ENCODE data around the gene WFDC2. TPM values are rescaled to one million over a fixed set of nuclear protein-coding genes. Genes with fewer than 3 reads are reported as not detected.

WFDC2 gene
- total and polyA plus RNA-seq, 12 donors = 0.33 to 1.9 (median 0.42) TPM; not detected in 7

DNA sequence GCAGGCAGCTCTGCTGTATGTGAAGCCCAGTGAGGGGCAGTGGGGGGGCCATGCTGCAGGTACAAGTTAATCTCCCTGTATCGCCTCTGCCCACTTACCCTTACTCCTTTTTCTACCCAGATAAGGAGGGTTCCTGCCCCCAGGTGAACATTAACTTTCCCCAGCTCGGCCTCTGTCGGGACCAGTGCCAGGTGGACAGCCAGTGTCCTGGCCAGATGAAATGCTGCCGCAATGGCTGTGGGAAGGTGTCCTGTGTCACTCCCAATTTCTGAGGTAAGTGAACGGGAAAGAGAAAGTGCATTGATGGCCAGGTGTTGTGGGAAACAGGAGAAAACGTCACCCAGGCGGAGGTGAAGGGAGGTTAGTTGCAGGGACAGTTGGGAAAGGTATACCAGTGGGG is 10.3 kb downstream of the WFDC2 start:
- peaks cover 27% of the 10 kb centered on the region for H3K27me3 ChIP-seq
- no peak overlapping the region for H3K4me3 ChIP-seq
- TF ChIP-seq POLR2A (IDR thresholded peaks at IDR 0.05) = no peak
- TF ChIP-seq, protein P1, sequence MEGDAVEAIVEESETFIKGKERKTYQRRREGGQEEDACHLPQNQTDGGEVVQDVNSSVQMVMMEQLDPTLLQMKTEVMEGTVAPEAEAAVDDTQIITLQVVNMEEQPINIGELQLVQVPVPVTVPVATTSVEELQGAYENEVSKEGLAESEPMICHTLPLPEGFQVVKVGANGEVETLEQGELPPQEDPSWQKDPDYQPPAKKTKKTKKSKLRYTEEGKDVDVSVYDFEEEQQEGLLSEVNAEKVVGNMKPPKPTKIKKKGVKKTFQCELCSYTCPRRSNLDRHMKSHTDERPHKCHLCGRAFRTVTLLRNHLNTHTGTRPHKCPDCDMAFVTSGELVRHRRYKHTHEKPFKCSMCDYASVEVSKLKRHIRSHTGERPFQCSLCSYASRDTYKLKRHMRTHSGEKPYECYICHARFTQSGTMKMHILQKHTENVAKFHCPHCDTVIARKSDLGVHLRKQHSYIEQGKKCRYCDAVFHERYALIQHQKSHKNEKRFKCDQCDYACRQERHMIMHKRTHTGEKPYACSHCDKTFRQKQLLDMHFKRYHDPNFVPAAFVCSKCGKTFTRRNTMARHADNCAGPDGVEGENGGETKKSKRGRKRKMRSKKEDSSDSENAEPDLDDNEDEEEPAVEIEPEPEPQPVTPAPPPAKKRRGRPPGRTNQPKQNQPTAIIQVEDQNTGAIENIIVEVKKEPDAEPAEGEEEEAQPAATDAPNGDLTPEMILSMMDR (IDR thresholded peaks at IDR 0.05) = no peak
- H3K4me1 ChIP-seq (replicated peaks in 1 of 2) = no peaks in the 10 kb centered on the region
- intact Hi-C loops (cut with DNase I) = no loop called here
- no peaks in the 10 kb centered on the region for H3K36me3 ChIP-seq (replicated peaks in 1 of 2)
- H3K27ac ChIP-seq = no peak overlapping the region
- 79 to 82% (median 81%) methylated on average over 7 of the region's 7 CpGs for WGBS, 4 donors
- H3K9me3 ChIP-seq (replicated peaks in 1 of 3) = no peaks in the 10 kb centered on the region
- DNase-seq = no peak

DNA sequence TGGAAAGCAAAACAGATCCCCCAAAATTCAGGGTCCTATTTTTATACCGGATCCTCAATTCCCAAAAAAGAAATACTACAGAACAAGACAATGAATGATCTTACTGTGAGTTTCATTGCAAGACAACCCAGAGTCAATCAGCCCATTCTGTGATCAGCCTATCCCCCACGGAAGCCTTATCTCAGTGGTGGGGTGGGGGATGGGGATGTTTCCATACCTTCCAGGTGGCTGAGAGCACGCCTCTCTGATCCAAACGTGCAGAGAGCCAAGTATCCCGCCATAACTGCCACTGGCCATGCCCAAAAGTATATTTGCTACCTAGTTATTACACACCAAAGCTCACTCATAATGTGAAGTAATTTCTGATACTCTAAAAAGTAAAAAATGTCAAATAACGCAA is 15.1 kb downstream of the WFDC2 start:
- Histone ChIP-seq H3K4me1 (replicated peaks in 1 of 2) (no peaks in the 10 kb centered on the region), H3K27ac (no peak overlapping the region), H3K36me3 (replicated peaks in 1 of 2) (no peaks in the 10 kb centered on the region), H3K4me3 (no peak overlapping the region), H3K27me3 (peaks cover 19% of the 10 kb centered on the region), H3K9me3 (replicated peaks in 1 of 3) (no peaks in the 10 kb centered on the region)
- WGBS, 4 donors = 42 to 55% (median 48%) methylated on average over 6 of the region's 6 CpGs
- intact Hi-C loops (cut with DNase I) = no loop called here
- TF ChIP-seq POLR2A (IDR thresholded peaks at IDR 0.05) = no peak
- TF ChIP-seq, protein P1 (IDR thresholded peaks at IDR 0.05) = no peak
- DNase-seq = no peak

DNA sequence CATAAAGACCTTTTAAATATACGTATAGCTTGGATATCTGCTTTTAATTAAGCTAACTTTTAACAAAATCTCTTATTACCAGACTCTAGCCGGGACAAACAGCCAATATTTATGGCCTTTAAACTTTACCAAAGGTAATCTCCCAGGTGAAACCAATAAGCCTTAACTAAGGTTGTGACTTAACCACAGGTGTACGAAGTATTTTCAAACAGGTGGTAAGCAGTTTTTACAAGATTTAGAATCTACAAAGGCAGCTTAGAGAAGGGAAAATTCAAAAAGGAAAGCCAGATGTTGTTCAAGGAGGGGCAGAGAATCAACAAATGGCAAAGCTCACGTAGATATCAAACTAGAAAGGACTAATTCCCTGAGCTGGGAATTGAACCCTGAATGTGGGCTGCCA is 15.8 kb downstream of the WFDC2 start:
- H3K4me1 ChIP-seq (replicated peaks in 1 of 2) = no peaks in the 10 kb centered on the region
- no peak for TF ChIP-seq POLR2A (IDR thresholded peaks at IDR 0.05)
- TF ChIP-seq, protein P1 (IDR thresholded peaks at IDR 0.05) = no peak
- no peaks in the 10 kb centered on the region for H3K9me3 ChIP-seq (replicated peaks in 1 of 3)
- peaks cover 13% of the 10 kb centered on the region for H3K27me3 ChIP-seq
- H3K27ac ChIP-seq = no peak overlapping the region
- DNase-seq = no peak
- H3K4me3 ChIP-seq = no peak overlapping the region
- no peaks in the 10 kb centered on the region for H3K36me3 ChIP-seq (replicated peaks in 1 of 2)
- intact Hi-C loops (cut with DNase I) = no loop called here
- 68 to 75% (median 72%) methylated on average over 4 of the region's 4 CpGs for WGBS, 4 donors

DNA sequence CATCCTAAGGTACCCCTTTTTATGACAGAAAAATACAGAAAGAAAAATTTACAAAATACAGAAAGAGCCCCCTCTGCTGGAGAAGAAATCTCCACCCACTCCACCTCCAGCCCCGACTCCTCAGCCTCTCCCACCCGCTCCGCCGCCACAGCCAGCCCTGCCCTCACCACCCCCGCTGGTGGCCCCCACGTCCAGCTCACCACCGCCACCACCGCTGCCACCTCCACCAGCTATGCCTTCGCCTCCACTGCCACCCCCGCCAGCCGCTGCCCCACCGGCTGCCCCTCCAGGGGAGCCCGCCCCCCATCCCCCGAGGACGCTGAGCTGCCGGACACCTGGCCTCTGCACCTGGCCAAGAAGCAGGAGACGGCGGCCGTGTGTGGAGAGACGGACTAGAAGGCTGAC is 17.7 kb downstream of the WFDC2 start:
- WGBS, 4 donors = 25 to 31% (median 27%) methylated on average over 6 to 20 of the region's 20 CpGs
- intact Hi-C loops (cut with DNase I) = no loop called here

More for the DNA sequence above, 17.7 kb downstream of the WFDC2 start:
- Histone ChIP-seq H3K27me3 (no peaks in the 10 kb centered on the region), H3K4me3 (no peak overlapping the region), H3K36me3 (replicated peaks in 1 of 2) (no peaks in the 10 kb centered on the region), H3K27ac (no peak overlapping the region), H3K4me1 (replicated peaks in 1 of 2) (no peaks in the 10 kb centered on the region), H3K9me3 (replicated peaks in 1 of 3) (no peaks in the 10 kb centered on the region)
- TF ChIP-seq, protein P1 (IDR thresholded peaks at IDR 0.05) = no peak
- TF ChIP-seq POLR2A (IDR thresholded peaks at IDR 0.05) = no peak
- DNase-seq = no peak
